ENCODE data around the gene SMIM41.

GRCh38 chr12:52091061-52091460 is 11.6 kb downstream of the SMIM41 start:
- no peak for TF ChIP-seq CTCF (IDR thresholded peaks at IDR 0.05; ENCODE audit: low read depth, low read length, poor library complexity, severe bottlenecking)
- no peak for TF ChIP-seq EZH2phosphoT487 (IDR thresholded peaks at IDR 0.05; ENCODE audit: borderline replicate concordance, low read length)

All from DOHH2 (cell line).